HG03354 (cell line): Measurements from ENCODE around the gene TSPAN3.
A peak's percentile ranks its signal among the peaks of the same experiment; 100 is the strongest.

Experiments
- ATAC-seq: cut with Tn5 transposase; IDR thresholded peaks from one replicate; pipeline ENCODE4 v1.9.1; 2021; ENCODE audit warnings: mild to moderate bottlenecking; ENCODE audit not compliant: unreplicated experiment, poor library complexity, severe bottlenecking

Gene TSPAN3

GRCh38 chr15:77087213-77087612, 16.3 kb upstream of the TSPAN3 start:
- ATAC-seq, result no peak

GRCh38 chr15:77085297-77085696, 14.4 kb upstream of the TSPAN3 start:
- ATAC-seq, result no peak

GRCh38 chr15:77084436-77084835, 13.5 kb upstream of the TSPAN3 start:
- no peak for ATAC-seq

GRCh38 chr15:77083381-77084160, 12.7 kb upstream of the TSPAN3 start:
- ATAC-seq, result peak; percentile 89

GRCh38 chr15:77081971-77082370, 11.1 kb upstream of the TSPAN3 start:
- no peak for ATAC-seq

- ATAC-seq, result no peak
These were observed 5.5 kb upstream of the TSPAN3 start for GRCh38 chr15:77076323-77076915.

- ATAC-seq, result no peak
These were observed 4.6 kb upstream of the TSPAN3 start for GRCh38 chr15:77075528-77075927.

GRCh38 chr15:77074350-77074749, 3.4 kb upstream of the TSPAN3 start:
- ATAC-seq, result no peak

- no peak for ATAC-seq
These were observed 655 bp upstream of the TSPAN3 start for GRCh38 chr15:77071305-77072223.

- ATAC-seq, result no peak
These were observed 772 bp downstream of the TSPAN3 start for GRCh38 chr15:77070180-77070494.

GRCh38 chr15:77069521-77070121, 1.3 kb downstream of the TSPAN3 start:
- no peak for ATAC-seq

GRCh38 chr15:77068633-77069032, 2.3 kb downstream of the TSPAN3 start:
- no peak for ATAC-seq

- no peak for ATAC-seq
These were observed 3.1 kb downstream of the TSPAN3 start for GRCh38 chr15:77067691-77068367.

- ATAC-seq, result no peak
These were observed 3.8 kb downstream of the TSPAN3 start for GRCh38 chr15:77066971-77067690.

- ATAC-seq, result no peak
These were observed 6.2 kb downstream of the TSPAN3 start for GRCh38 chr15:77064539-77065308.

GRCh38 chr15:77064063-77064462, 6.8 kb downstream of the TSPAN3 start:
- ATAC-seq, result no peak

GRCh38 chr15:77063249-77063648, 7.7 kb downstream of the TSPAN3 start:
- no peak for ATAC-seq

GRCh38 chr15:77060546-77060945, 10.4 kb downstream of the TSPAN3 start:
- no peak for ATAC-seq
